Endothelial cell of umbilical vein (primary cell): ENCODE data around the gene CFAP161.
A peak's percentile ranks its signal among the peaks of the same experiment; 100 is the strongest.

Source experiments
- EZH2 ChIP-seq: IDR thresholded peaks from 2 replicates; pipeline ENCODE4 v1.6.1; 2012; ENCODE audit warnings: borderline replicate concordance, low read depth, mild to moderate bottlenecking, moderate library complexity, low read length, inconsistent platforms; ENCODE audit not compliant: severe bottlenecking
- FOS ChIP-seq: IDR thresholded peaks from 2 replicates; pipeline ENCODE4 v1.6.1; 2011; ENCODE audit warnings: mild to moderate bottlenecking, low read length, moderate library complexity, borderline replicate concordance; ENCODE audit not compliant: insufficient read depth
- GATA2 ChIP-seq: IDR thresholded peaks from 2 replicates; pipeline ENCODE4 v1.7.0; 2011; ENCODE audit warnings: low read depth, mild to moderate bottlenecking, moderate library complexity, mixed read lengths, low read length; ENCODE audit not compliant: insufficient read length, insufficient read depth
- JUN ChIP-seq: IDR thresholded peaks from 2 replicates; pipeline ENCODE4 v1.6.1; 2011; ENCODE audit warnings: borderline replicate concordance, low read depth; ENCODE audit not compliant: insufficient read length, insufficient read depth
- MYC ChIP-seq: IDR thresholded peaks from one replicate; pipeline ENCODE4 v1.6.1; 2011; ENCODE audit warnings: mild to moderate bottlenecking, low read depth, low read length
- POLR2A ChIP-seq: IDR thresholded peaks from 2 replicates; pipeline ENCODE4 v1.6.1; 2012; ENCODE audit warnings: low read depth, mild to moderate bottlenecking, control low read depth, low read length
- POLR2AphosphoS5 ChIP-seq: IDR thresholded peaks from 2 replicates; pipeline ENCODE4 v1.6.1; 2012; ENCODE audit warnings: low read depth, mild to moderate bottlenecking, control low read depth, low read length, moderate library complexity; ENCODE audit not compliant: insufficient read depth
- TF ChIP-seq, protein P1 (sequence below), 2 donors: IDR thresholded peaks; 1 replicate in 1 of 2; 2 replicates in 1 of 2; pipeline ENCODE4 v1.5.1; 2011; ENCODE audit warnings: low read length in 2 of 2, mild to moderate bottlenecking in 2 of 2, moderate library complexity in 2 of 2, control low read depth in 1 of 2, inconsistent platforms in 1 of 2, low read depth in 1 of 2; ENCODE audit not compliant: insufficient read depth in 1 of 2; ENCODE audit errors: extremely low read depth in 1 of 2
- TF ChIP-seq, protein P2 (sequence below): IDR thresholded peaks from 2 replicates; pipeline ENCODE4 v1.6.1; 2011; ENCODE audit not compliant: insufficient read depth, insufficient read length

DNA sequence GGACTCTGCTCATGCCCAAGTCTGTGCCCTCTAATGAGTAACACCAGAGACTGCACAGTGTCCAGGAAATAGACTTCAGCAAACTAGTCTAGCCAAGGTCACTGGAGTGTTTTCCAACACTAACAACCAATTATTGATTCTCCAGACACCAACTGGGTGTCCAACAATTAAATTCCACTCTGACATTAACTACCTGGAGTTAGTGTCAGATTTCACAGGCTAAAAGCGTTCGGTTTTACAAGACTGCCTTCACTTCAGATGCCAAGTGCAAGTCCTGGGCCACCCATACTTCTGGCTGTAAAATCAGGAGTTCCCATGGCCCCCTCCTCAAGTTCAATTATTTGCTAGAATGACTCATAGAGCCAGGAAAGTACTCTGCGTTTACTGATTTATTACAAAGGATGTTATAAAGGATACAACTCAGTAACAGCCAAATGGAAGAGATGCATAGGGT, 20.8 kb upstream of the CFAP161 start:
- no peak for TF ChIP-seq EZH2
- TF ChIP-seq, protein P1, sequence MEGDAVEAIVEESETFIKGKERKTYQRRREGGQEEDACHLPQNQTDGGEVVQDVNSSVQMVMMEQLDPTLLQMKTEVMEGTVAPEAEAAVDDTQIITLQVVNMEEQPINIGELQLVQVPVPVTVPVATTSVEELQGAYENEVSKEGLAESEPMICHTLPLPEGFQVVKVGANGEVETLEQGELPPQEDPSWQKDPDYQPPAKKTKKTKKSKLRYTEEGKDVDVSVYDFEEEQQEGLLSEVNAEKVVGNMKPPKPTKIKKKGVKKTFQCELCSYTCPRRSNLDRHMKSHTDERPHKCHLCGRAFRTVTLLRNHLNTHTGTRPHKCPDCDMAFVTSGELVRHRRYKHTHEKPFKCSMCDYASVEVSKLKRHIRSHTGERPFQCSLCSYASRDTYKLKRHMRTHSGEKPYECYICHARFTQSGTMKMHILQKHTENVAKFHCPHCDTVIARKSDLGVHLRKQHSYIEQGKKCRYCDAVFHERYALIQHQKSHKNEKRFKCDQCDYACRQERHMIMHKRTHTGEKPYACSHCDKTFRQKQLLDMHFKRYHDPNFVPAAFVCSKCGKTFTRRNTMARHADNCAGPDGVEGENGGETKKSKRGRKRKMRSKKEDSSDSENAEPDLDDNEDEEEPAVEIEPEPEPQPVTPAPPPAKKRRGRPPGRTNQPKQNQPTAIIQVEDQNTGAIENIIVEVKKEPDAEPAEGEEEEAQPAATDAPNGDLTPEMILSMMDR (IDR thresholded peaks at IDR 0.05; ENCODE audit: extremely low read depth in 1 of 2, insufficient read depth in 1 of 2, low read depth in 1 of 2, low read length in 2 of 2) = no peak
- no peak for TF ChIP-seq POLR2AphosphoS5
- TF ChIP-seq, protein P2, sequence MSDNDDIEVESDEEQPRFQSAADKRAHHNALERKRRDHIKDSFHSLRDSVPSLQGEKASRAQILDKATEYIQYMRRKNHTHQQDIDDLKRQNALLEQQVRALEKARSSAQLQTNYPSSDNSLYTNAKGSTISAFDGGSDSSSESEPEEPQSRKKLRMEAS = no peak
- TF ChIP-seq POLR2A = no peak
- no peak for TF ChIP-seq MYC
- TF ChIP-seq FOS = peak; percentile 22
- no peak for TF ChIP-seq JUN
- TF ChIP-seq GATA2 = no peak
